CD4-positive, alpha-beta T cell treated with Interleukin-15 for 4 hours (primary cell): ENCODE results near the gene ATP11A.
A peak's percentile ranks its signal among the peaks of the same experiment; 100 is the strongest.
"Not testable (repeated sequence)": the region's sequence is repeated elsewhere in the genome, so short reads cannot be mapped to it uniquely, and the experiment has no call there.

ENCODE experiments used
- DNase-seq: peaks from one replicate; pipeline ENCODE4 v3.0.0-alpha.2; 2020; ENCODE audit warnings: low spot score

Gene ATP11A

GRCh38 chr13:112880976-112881540 lies 191.2 kb downstream of the ATP11A start:
- no peak for DNase-seq

- no peak for DNase-seq
These were observed 192.1 kb downstream of the ATP11A start for GRCh38 chr13:112881656-112882554.

DNA sequence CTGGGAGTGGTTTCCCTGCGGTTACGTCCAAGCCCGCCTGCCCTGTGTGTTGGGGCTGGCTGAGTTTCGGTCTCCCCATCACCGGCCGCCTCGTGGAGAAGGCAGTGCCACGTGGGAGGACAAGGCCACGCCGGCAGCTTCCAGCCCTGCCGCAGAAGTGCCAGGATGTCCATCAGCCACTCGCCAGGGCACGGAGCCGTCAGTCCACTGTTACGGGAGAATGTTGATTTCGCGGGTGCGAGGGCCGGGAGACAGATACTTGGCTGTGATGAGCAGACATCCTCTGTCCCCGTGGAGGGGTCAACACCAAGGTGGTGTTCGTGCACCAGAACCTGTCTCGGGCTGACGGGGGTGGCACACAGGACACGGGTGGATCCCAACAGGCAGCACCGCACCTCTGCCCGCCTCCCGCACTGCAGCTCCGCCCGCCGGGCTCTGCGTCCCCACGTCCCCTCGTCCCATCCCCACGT lies 192.8 kb downstream of the ATP11A start:
- DNase-seq = no peak

DNA sequence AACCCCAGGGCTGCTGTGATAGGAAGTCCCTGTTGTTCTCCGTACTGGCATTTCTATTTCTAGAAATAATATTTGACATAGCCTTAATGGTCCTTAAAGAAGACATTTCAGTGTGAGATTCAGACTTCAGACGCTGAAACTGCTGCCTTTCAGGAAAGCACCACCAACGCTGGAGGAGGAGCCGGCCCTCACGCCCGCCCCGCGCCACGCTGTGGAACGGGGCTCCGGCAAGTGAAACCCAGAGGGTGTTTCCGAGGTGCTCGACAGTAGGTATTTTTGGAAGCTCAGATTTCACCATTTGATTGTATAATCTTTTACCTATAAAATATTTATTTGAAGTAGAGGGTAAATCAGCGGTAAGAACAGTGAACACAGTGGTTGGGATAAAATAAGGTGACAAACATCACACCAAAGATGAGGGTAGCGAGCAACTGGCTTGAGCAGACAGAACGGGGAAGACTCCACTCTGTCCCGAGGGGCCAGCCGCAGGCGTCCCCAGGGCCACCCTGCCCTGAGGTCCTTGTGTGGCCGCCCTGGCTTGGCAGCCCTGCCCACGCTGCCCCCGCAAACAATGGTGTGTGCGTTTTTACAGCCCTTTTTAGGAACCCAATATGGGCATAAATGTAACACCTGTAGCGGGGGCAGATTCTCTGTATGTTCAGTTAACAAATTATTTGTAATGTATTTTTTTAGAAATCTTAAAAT lies 193.6 kb downstream of the ATP11A start:
- no peak for DNase-seq

GRCh38 chr13:112884700-112885099 lies 194.9 kb downstream of the ATP11A start:
- DNase-seq = not testable (repeated sequence)

GRCh38 chr13:112885242-112885781 lies 195.5 kb downstream of the ATP11A start:
- DNase-seq = no peak

DNA sequence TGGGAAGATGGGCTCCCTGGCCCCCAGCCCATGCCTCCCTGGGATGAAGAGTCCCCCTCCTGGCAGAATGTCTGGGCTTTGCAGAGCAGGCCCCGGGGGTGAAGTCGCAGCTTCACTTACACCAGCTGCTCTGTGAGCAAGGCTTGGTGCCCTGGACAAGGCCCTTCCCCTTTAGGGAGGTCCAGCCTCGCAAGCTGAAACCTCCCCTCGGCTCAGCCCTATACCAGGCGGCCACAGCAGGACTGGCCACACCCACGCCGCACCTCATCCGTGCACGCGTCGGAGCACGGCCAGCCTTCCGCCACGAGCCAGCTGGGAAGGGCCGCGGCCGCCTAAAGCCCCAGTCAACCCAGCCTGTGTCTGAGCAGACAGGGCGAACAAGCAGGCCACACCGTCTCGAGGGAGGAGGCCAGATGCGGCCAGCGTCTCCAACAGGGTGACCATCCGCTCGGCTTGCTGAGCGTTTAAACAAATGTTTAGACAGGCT lies 196.0 kb downstream of the ATP11A start:
- DNase-seq = no peak

GRCh38 chr13:112887151-112887550 lies 197.3 kb downstream of the ATP11A start:
- no peak for DNase-seq

DNA sequence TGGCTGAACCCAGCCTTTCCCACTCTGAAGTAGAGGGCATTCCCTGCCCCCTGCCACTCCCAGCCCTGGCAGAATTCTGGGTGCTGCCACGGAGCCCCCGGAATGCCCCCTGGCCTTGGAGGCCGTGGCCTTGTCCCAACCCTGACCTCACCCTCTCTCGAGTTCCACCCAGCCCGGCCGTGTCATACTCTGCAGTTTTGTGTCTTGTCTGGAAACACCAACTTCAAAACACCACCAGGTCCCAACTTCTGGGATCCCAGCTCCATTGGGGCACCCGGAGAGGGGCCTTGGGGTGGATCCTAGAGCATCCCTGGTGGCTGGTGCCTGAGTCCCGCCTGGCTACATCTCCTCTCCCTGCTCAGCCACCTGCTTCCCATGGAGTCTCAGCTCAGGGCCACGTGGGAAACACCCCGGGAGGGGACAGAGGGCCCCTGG lies 197.7 kb downstream of the ATP11A start:
- DNase-seq = no peak

DNA sequence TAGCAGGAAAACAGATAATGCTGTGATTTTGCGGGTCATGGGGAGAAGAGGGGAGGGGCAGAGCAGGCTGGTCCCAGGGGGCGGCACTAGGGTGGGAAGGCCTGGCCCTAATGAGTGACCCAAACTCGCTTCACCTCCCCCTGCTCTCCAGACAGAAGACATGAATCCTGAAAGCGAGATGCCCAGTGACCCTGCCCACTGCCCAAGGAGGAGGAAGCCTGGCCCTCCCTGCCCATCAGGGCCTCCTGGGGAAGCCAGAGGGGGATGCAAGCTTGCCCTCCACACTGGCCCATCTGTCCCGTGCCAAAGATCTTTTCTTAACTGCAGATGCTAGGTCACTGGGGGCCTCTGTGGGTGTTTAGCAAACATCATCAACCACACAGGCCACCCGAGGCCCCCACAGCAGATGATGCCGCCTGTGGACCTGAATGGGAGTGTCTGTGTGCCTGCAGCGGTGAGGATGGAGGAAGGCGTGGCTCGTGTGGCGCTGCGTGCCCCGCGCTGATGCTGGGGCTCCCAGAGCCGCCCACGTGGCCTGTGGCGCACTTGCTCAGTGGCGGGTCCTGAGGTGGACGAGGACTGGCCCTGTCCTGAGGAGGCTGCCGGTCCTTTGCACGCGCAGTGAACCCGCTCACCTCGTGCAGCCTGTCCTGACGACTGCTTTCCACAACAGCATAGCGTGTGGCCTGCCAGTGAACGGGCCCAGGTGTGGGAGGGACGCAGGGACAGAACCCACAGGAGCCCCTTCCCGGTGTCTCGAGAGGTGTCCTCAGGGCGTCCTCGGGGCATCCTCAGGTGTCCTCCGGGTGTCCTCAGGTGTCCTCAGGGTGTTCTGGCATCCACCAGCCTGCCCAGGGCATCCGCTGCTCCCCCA lies 198.6 kb downstream of the ATP11A start:
- DNase-seq = no peak

DNA sequence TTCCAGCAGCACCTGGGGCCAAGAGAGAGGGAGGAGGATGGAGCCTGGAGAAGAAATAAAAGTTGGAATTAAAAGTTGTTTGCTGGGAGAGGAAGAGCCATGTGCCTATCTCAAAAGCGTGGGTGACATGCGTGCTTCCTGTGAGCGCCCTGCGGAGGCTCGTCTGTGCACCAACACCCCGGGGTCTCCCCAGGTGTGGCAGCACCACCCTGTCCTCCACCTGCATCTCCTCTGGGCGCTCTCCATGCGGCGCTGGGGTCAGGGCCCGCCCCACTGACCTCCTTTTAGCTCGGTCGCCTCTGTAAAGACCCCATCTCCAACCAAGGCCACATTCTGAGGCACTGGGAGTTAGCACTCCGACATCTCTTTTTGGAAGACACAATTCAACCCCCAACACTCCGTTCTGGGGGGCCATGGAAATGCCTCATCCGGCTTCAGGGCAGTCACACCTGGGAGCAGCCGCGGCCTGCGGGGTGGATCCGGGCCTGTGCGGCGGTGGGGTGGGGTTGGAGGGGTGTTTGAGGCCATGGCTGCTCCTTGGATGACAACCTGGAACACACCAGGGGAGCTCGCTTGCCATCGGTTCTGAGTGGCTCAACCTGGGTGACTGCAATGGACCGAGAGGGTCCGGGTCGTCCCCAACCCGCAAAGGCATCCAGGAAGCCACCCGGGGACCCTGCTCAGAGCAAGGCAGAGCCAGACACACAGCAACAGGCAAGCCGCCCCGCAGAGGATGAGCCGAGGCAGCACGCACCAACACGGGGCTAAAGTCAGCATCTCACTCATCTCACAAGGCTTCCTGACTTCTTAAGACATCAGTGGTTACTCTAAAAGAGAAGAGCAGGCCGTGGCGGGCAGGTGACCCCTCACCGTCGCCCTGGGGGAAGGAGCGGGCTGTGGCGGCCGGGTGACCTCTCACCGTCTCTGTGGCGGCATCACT lies 199.8 kb downstream of the ATP11A start:
- DNase-seq = no peak

- DNase-seq = no peak
These were observed 200.7 kb downstream of the ATP11A start for GRCh38 chr13:112890316-112891145.

- no peak for DNase-seq
These were observed 201.9 kb downstream of the ATP11A start for GRCh38 chr13:112891477-112892401.

- no peak for DNase-seq
These were observed 202.8 kb downstream of the ATP11A start for GRCh38 chr13:112892426-112893206.

- no peak for DNase-seq
These were observed 203.3 kb downstream of the ATP11A start for GRCh38 chr13:112893207-112893569.

- peak; percentile 8 for DNase-seq
These were observed 204.0 kb downstream of the ATP11A start for GRCh38 chr13:112893570-112894422.

- DNase-seq = no peak
These were observed 204.5 kb downstream of the ATP11A start for GRCh38 chr13:112894423-112894672.
